Airway epithelial cell (primary cell): ENCODE results near the gene SMIM38. TPM values are rescaled to one million over a fixed set of nuclear protein-coding genes. Genes with fewer than 3 reads are reported as not detected.

ENCODE experiments used
- total RNA-seq: library from RNA; depleted of rRNA; stranded (reverse); fragments of >200 nt; gene quantifications from 2 replicates; pipeline ENCODE4 v1.2.3, GENCODE V29; 2015

Gene SMIM38
- not detected in 2 replicates for total RNA-seq

DNA sequence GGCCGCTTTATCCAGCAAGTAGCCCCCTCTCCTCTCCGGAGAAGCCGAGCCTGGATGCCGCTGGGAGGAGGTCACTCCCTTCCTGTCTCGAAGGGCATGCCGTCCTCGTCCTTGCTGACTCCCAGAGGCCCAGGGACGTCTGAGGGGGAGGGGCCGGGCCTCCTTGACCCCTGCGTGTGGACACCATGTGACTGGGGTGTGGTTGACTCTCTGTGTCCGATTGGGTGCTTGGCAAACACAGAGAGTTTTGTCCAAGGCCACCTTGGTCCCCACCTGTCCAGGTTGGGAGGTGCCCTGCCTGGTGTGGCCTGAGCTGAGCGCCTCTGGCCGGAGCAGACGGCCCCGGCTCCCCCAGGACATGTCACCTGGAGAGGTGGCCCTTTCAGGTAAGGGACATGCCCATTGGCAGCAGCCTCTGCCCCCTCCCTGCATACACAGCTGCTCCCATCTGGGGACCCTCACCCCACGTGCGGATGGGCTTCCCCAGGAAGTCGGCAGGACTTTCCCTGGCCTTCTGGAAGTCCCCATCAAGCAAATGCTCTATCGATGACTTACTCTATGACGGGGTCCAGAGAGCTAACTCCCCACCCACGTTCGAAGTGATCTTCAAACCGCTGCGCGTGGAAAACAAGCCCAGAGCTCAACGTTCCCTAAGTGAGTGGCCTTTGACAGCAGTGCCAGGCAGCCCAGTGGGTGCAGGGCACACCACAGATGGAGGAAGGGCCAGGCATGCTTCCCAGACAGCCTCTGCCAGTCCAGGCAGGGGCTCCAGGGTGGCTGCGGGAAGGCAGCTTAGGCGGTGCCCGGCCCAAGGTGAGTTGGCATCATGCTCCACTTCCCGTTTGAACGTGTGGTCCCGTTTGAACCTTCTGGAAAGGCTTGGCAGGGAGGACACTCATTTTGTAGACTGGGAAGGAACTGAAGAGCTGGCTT is at the start of gene SMIM38:
SMIM38 (plus strand) TSS at position 634 of the 933 bp plus-strand sequence. CDS start 1,912 bp downstream, outside the sequence.

Other genes starting within 250 kb of the SMIM38 start
- not detected in 2 replicates for gene MRGPRD, start 174.9 kb upstream of the SMIM38 start, total RNA-seq
- 0.07 and 0.37 TPM in 2 replicates for gene MRGPRF, start 142.7 kb upstream of the SMIM38 start, total RNA-seq
- gene TPCN2, start 107.0 kb upstream of the SMIM38 start, total RNA-seq: 7.5 and 8.3 TPM in 2 replicates
- gene MYEOV, start 138.2 kb downstream of the SMIM38 start, total RNA-seq: 0.78 and 1.7 TPM in 2 replicates